Measurements from ENCODE around the gene USP17L18. TPM values are rescaled to one million over a fixed set of nuclear protein-coding genes. Genes with fewer than 3 reads are reported as not detected.

The USP17L18 gene, protein sequence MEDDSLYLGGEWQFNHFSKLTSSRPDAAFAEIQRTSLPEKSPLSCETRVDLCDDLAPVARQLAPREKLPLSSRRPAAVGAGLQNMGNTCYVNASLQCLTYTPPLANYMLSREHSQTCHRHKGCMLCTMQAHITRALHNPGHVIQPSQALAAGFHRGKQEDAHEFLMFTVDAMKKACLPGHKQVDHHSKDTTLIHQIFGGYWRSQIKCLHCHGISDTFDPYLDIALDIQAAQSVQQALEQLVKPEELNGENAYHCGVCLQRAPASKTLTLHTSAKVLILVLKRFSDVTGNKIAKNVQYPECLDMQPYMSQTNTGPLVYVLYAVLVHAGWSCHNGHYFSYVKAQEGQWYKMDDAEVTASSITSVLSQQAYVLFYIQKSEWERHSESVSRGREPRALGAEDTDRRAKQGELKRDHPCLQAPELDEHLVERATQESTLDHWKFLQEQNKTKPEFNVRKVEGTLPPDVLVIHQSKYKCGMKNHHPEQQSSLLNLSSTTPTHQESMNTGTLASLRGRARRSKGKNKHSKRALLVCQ
- total RNA-seq = not detected in 2 replicates

DNA sequence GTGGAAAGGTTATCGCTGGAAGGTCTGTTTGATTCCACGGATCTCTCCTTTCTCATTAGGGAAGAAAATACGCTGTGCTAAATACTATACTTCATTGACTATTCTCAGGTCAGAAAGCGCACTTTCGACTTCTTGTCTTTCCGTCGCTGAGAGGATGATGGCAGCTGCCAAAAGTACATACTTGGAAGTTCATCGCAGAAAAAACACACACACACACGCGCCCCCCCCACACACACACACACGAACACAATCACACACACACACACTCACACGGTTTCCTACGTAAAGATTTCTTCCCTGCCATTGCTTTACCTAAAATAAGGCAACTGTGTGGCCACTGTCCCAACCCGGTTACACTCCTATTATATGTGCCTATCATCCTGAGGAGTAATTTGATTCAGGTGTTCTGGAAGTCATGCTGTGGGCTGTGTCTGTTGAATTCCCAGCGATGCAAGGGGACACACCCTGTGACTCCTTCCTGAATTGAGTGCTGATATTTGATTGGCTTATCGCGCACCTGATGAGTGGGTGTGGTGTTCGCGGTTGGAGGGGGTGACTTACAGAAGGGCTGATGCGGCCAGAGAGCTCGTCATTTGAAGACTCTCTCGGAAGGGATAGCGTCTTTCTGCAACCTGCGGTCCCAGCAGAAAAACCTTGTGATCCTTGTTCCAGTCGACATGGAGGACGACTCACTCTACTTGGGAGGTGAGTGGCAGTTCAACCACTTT lies at the start of gene USP17L18:
Gene USP17L18, plus strand, starts transcription at position 678 of the 728 bp plus-strand sequence. Its CDS starts 0 bp downstream, at position 678.

DNA sequence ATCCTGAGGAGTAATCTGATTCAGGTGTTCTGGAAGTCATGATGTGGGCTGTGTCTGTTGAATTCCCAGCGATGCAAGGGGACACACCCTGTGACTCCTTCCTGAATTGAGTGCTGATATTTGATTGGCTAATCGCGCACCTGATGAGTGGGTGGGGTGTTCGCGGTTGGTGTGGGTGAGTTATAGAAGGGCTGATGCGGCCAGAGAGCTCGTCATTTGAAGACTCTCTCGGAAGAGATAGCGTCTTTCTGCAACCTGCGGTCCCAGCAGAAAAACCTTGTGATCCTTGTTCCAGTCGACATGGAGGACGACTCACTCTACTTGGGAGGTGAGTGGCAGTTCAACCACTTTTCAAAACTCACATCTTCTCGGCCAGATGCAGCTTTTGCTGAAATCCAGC lies 38.1 kb upstream of the USP17L18 start, which contains the start of gene USP17L10:
Gene USP17L10, plus strand, starts transcription at position 301 of the 400 bp plus-strand sequence. Its CDS starts 0 bp downstream, at position 301.

GRCh38 chr4:9215105-9215504 lies 33.3 kb upstream of the USP17L18 start, which contains the start of gene USP17L11:
Gene USP17L11, plus strand, starts transcription at chr4:9215405. Its CDS starts 0 bp downstream, at chr4:9215405.

GRCh38 chr4:9219852-9220251 lies 28.6 kb upstream of the USP17L18 start, which contains the start of gene USP17L12:
Gene USP17L12, plus strand, starts transcription at chr4:9220152. Its CDS starts 0 bp downstream, at chr4:9220152.

GRCh38 chr4:9224596-9224995 lies 23.8 kb upstream of the USP17L18 start, which contains the start of gene USP17L13:
Gene USP17L13, plus strand, starts transcription at chr4:9224896. Its CDS starts 0 bp downstream, at chr4:9224896.

GRCh38 chr4:9234085-9234484 lies 14.3 kb upstream of the USP17L18 start, which contains the start of gene USP17L15:
Gene USP17L15, plus strand, starts transcription at chr4:9234385. Its CDS starts 0 bp downstream, at chr4:9234385.

DNA sequence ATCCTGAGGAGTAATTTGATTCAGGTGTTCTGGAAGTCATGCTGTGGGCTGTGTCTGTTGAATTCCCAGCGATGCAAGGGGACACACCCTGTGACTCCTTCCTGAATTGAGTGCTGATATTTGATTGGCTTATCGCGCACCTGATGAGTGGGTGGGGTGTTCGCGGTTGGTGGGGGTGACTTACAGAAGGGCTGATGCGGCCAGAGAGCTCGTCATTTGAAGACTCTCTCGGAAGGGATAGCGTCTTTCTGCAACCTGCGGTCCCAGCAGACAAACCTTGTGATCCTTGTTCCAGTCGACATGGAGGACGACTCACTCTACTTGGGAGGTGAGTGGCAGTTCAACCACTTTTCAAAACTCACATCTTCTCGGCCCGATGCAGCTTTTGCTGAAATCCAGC lies 4.9 kb upstream of the USP17L18 start, which contains the start of gene USP17L17:
Gene USP17L17, plus strand, starts transcription at position 301 of the 400 bp plus-strand sequence. Its CDS starts 0 bp downstream, at position 301.

DNA sequence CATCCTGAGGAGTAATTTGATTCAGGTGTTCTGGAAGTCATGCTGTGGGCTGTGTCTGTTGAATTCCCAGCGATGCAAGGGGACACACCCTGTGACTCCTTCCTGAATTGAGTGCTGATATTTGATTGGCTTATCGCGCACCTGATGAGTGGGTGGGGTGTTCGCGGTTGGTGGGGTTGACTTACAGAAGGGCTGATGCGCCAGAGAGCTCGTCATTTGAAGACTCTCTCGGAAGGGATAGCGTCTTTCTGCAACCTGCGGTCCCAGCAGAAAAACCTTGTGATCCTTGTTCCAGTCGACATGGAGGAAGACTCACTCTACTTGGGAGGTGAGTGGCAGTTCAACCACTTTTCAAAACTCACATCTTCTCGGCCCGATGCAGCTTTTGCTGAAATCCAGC lies 4.6 kb downstream of the USP17L18 start, which contains the start of gene USP17L19:
Gene USP17L19, plus strand, starts transcription at position 301 of the 400 bp plus-strand sequence. Its CDS starts 0 bp downstream, at position 301.

GRCh38 chr4:9257824-9258223 lies 9.4 kb downstream of the USP17L18 start, which contains the start of gene USP17L20:
Gene USP17L20, plus strand, starts transcription at chr4:9258124. Its CDS starts 0 bp downstream, at chr4:9258124.

GRCh38 chr4:9262572-9262971 lies 14.1 kb downstream of the USP17L18 start, which contains the start of gene USP17L21:
Gene USP17L21, plus strand, starts transcription at chr4:9262872. Its CDS starts 0 bp downstream, at chr4:9262872.

DNA sequence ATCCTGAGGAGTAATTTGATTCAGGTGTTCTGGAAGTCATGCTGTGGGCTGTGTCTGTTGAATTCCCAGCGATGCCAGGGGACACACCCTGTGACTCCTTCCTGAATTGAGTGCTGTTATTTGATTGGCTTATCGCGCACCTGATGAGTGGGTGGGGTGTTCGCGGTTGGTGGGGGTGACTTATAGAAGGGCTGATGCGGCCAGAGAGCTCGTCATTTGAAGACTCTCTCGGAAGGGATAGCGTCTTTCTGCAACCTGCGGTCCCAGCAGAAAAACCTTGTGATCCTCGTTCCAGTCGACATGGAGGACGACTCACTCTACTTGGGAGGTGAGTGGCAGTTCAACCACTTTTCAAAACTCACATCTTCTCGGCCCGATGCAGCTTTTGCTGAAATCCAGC lies 18.9 kb downstream of the USP17L18 start, which contains the start of gene USP17L22:
Gene USP17L22, plus strand, starts transcription at position 301 of the 400 bp plus-strand sequence. Its CDS starts 0 bp downstream, at position 301.

Other genes starting within 250 kb of the USP17L18 start
- gene FAM90A26, start 78.2 kb upstream of the USP17L18 start, total RNA-seq = not detected in 2 replicates
- not detected in 2 replicates for gene USP17L10, start 38.0 kb upstream of the USP17L18 start, total RNA-seq
- not detected in 2 replicates for gene USP17L11, start 33.2 kb upstream of the USP17L18 start, total RNA-seq
- not detected in 2 replicates for gene USP17L12, start 28.5 kb upstream of the USP17L18 start, total RNA-seq
- gene USP17L13, start 23.7 kb upstream of the USP17L18 start, total RNA-seq = not detected in 2 replicates
- not detected in 2 replicates for gene USP17L15, start 14.2 kb upstream of the USP17L18 start, total RNA-seq
- gene USP17L17, start 4.8 kb upstream of the USP17L18 start, total RNA-seq = not detected in 2 replicates
- gene USP17L19, start 4.7 kb downstream of the USP17L18 start, total RNA-seq = not detected in 2 replicates
- not detected in 2 replicates for gene USP17L20, start 9.5 kb downstream of the USP17L18 start, total RNA-seq
- gene USP17L21, start 14.2 kb downstream of the USP17L18 start, total RNA-seq = not detected in 2 replicates
- not detected in 2 replicates for gene USP17L22, start 19.0 kb downstream of the USP17L18 start, total RNA-seq
- gene USP17L24, start 76.5 kb downstream of the USP17L18 start, total RNA-seq = not detected in 2 replicates
- gene USP17L25, start 81.3 kb downstream of the USP17L18 start, total RNA-seq = not detected in 2 replicates
- not detected in 2 replicates for gene USP17L26, start 86.0 kb downstream of the USP17L18 start, total RNA-seq
- not detected in 2 replicates for gene USP17L5, start 90.8 kb downstream of the USP17L18 start, total RNA-seq
- gene USP17L27, start 95.5 kb downstream of the USP17L18 start, total RNA-seq = not detected in 2 replicates
- gene USP17L28, start 100.3 kb downstream of the USP17L18 start, total RNA-seq = not detected in 2 replicates
- gene USP17L29, start 105.0 kb downstream of the USP17L18 start, total RNA-seq = not detected in 2 replicates
- not detected in 2 replicates for gene USP17L30, start 114.5 kb downstream of the USP17L18 start, total RNA-seq
- not detected in 2 replicates for gene DEFB131A, start 195.8 kb downstream of the USP17L18 start, total RNA-seq

All from epithelial cell of alveolus of lung (primary cell).